ENCODE results near the gene CPAMD8. TPM values are rescaled to one million over a fixed set of nuclear protein-coding genes. Genes with fewer than 3 reads are reported as not detected.
"Not testable (repeated sequence)": the region's sequence is repeated elsewhere in the genome, so short reads cannot be mapped to it uniquely, and the experiment has no call there.

CPAMD8 gene
- total and polyA plus RNA-seq, 2 donors (not counting 3 experiments of a cell fraction or from before 2014, with no cell fraction given), result 2.2 to 3.9 TPM

- dilution Hi-C loops (cut with MboI; ENCODE audit: extremely low pct_ligation_motif_present, low sequenced_read_pairs); H2AFZ ChIP-seq (ENCODE audit: low read depth, low read length); H3K27ac ChIP-seq (ENCODE audit: insufficient read depth, low read depth, low read length): not testable (repeated sequence)
Observed at GRCh38 chr19:16874978-16875299, 151.7 kb downstream of the CPAMD8 start.

DNA sequence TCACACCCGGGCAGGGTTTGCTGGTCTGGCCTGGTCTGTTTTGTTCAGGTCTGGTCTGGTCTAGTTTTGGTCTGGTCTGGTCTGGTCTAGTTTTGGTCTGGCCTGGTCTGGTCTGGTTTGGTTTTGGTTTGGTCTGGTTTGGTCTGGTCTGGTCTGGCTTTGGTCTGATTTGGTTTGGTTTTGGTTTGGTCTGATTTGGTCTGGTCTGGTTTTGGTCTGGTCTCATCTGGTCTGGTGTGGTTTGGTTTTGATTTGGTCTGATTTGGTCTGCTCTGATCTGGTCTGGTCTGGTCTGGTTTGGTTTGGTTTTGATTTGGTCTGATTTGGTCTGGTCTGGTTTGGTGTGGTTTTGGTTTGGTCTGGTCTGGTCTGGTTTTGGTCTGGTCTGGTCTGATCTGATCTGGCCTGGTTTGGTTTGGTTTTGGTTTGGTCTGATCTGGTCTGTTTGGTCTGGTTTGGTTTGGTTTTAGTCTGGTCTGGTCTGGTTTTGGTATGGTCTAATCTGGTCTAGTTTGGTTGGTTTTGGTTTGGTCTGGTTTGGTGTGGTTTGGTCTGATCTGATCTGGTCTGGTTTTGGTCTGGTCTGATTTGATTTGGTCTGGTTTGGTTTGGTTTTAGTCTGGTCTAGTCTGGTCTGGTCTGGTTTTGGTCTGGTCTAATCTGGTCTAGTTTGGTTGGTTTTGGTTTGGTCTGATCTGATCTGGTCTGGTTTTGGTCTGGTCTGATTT lies 152.2 kb downstream of the CPAMD8 start:
- Histone ChIP-seq H2AFZ (ENCODE audit: low read depth, low read length) (no peak overlapping the region), H3K9ac (replicated peaks; ENCODE audit: extremely low read depth, insufficient read depth, low read length) (no peak overlapping the region), H3K27me3 (ENCODE audit: control insufficient read depth in 2 of 2, insufficient read depth in 2 of 2, low read length in 2 of 2) (no peaks in the 10 kb centered on the region), H4K20me1 (replicated peaks; ENCODE audit: control insufficient read depth, extremely low read depth, insufficient read depth, low read length) (no peaks in the 10 kb centered on the region), H3K36me3 (ENCODE audit: control insufficient read depth in 2 of 2, extremely low read depth in 1 of 2, insufficient read depth in 2 of 2, low read length in 2 of 2) (peaks cover 27 to 39% of the 10 kb centered on the region in 2 experiments), H3K4me3 (replicated peaks in 1 of 3; ENCODE audit: insufficient read depth in 1 of 3, low read depth in 1 of 3, low read length in 3 of 3) (no peak overlapping the region), H3K27ac (ENCODE audit: insufficient read depth, low read depth, low read length) (peak overlapping the region; percentile 40), H3K79me2 (ENCODE audit: control insufficient read depth, insufficient read depth, low read length) (peaks cover 27% of the 10 kb centered on the region), H3K9me1 (replicated peaks; ENCODE audit: control insufficient read depth, extremely low read depth, insufficient read depth, low read length) (no peaks in the 10 kb centered on the region), H3K9me3 (replicated peaks; ENCODE audit: control insufficient read depth, insufficient read depth, low read length) (no peaks in the 10 kb centered on the region), H3K4me1 (ENCODE audit: control insufficient read depth, extremely low read depth, insufficient read depth, low read length) (peaks cover 27% of the 10 kb centered on the region), H3K4me2 (ENCODE audit: insufficient read depth, low read length) (no peak overlapping the region)
- BruUV-seq (replicated peaks), result no TSS peak
- FAIRE-seq, result peak; percentile 59
- dilution Hi-C loops (cut with MboI; ENCODE audit: extremely low pct_ligation_motif_present, low sequenced_read_pairs) (no loop called here), intact Hi-C loops (cut with micrococcal nuclease) (no loop called here)
- DNase-seq (ENCODE audit: low read depth, low spot score), result no peak
- TF ChIP-seq FOS (IDR thresholded peaks at IDR 0.05; ENCODE audit: borderline replicate concordance, insufficient read depth, low read length), result no peak
- TF ChIP-seq JUN (IDR thresholded peaks at IDR 0.05; ENCODE audit: borderline replicate concordance, insufficient read depth, insufficient read length, low read depth), result no peak
- TF ChIP-seq POLR2AphosphoS5 (IDR thresholded peaks at IDR 0.05; ENCODE audit: insufficient read depth, low read depth, low read length), result no peak
- TF ChIP-seq GATA2 (IDR thresholded peaks at IDR 0.05; ENCODE audit: insufficient read depth, insufficient read length, low read depth, low read length), result no peak
- no peak for TF ChIP-seq MYC (IDR thresholded peaks at IDR 0.05; ENCODE audit: low read depth, low read length)
- TF ChIP-seq POLR2A (IDR thresholded peaks at IDR 0.05; ENCODE audit: low read depth, low read length), result no peak
- no peak for TF ChIP-seq EZH2 (IDR thresholded peaks at IDR 0.05; ENCODE audit: borderline replicate concordance, low read depth, low read length, severe bottlenecking)
- TF ChIP-seq, protein P1, sequence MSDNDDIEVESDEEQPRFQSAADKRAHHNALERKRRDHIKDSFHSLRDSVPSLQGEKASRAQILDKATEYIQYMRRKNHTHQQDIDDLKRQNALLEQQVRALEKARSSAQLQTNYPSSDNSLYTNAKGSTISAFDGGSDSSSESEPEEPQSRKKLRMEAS (IDR thresholded peaks at IDR 0.05; ENCODE audit: insufficient read depth, insufficient read length), result no peak
- TF ChIP-seq CTCF (IDR thresholded peaks at IDR 0.05; ENCODE audit: extremely low read depth in 1 of 2, insufficient read depth in 1 of 2, low read depth in 1 of 2, low read length in 2 of 2), result no peak
- POLR2A ChIA-PET, result no interaction called here
- CTCF ChIA-PET, result no interaction called here

More at GRCh38 chr19:16874978-16875299, 151.7 kb downstream of the CPAMD8 start:
- H3K9ac ChIP-seq (replicated peaks; ENCODE audit: extremely low read depth, insufficient read depth, low read length); intact Hi-C loops (cut with micrococcal nuclease); FAIRE-seq; H4K20me1 ChIP-seq (replicated peaks; ENCODE audit: control insufficient read depth, extremely low read depth, insufficient read depth, low read length); POLR2A ChIA-PET; BruUV-seq (replicated peaks); H3K27me3 ChIP-seq (ENCODE audit: control insufficient read depth in 2 of 2, insufficient read depth in 2 of 2, low read length in 2 of 2); H3K9me1 ChIP-seq (replicated peaks; ENCODE audit: control insufficient read depth, extremely low read depth, insufficient read depth, low read length); H3K4me3 ChIP-seq (replicated peaks in 1 of 3; ENCODE audit: insufficient read depth in 1 of 3, low read depth in 1 of 3, low read length in 3 of 3); H3K9me3 ChIP-seq (replicated peaks; ENCODE audit: control insufficient read depth, insufficient read depth, low read length); DNase-seq (ENCODE audit: low read depth, low spot score); H3K4me2 ChIP-seq (ENCODE audit: insufficient read depth, low read length); CTCF ChIA-PET: not testable (repeated sequence)
- Histone ChIP-seq H3K36me3 (ENCODE audit: control insufficient read depth in 2 of 2, extremely low read depth in 1 of 2, insufficient read depth in 2 of 2, low read length in 2 of 2) (peaks cover 23 to 39% of the 10 kb centered on the region in 2 experiments), H3K79me2 (ENCODE audit: control insufficient read depth, insufficient read depth, low read length) (peaks cover 27% of the 10 kb centered on the region), H3K4me1 (ENCODE audit: control insufficient read depth, extremely low read depth, insufficient read depth, low read length) (peaks cover 27% of the 10 kb centered on the region)

Measured in endothelial cell of umbilical vein (primary cell).